ENCODE results near the gene DCUN1D1.

Gene DCUN1D1

GRCh38 chr3:182947888-182948287, 32.5 kb downstream of the DCUN1D1 start:
- peak; percentile 23 for TF ChIP-seq CTCF (conservative IDR thresholded peaks at IDR 0.05)
- no peak overlapping the region for H3K27ac ChIP-seq

- no peak overlapping the region for H3K27ac ChIP-seq
- TF ChIP-seq CTCF (conservative IDR thresholded peaks at IDR 0.05) = no peak
Observed at GRCh38 chr3:182941719-182942118, 38.6 kb downstream of the DCUN1D1 start.

- no peak for TF ChIP-seq CTCF (conservative IDR thresholded peaks at IDR 0.05)
- no peak overlapping the region for H3K27ac ChIP-seq
Observed at GRCh38 chr3:182940266-182940808, 40.0 kb downstream of the DCUN1D1 start.

GRCh38 chr3:182937293-182938051, 42.9 kb downstream of the DCUN1D1 start:
- H3K27ac ChIP-seq = no peak overlapping the region
- TF ChIP-seq CTCF (conservative IDR thresholded peaks at IDR 0.05) = no peak

- H3K27ac ChIP-seq = peak overlapping the region; percentile 46
- TF ChIP-seq CTCF (conservative IDR thresholded peaks at IDR 0.05) = no peak
Observed at GRCh38 chr3:182936918-182937285, 43.4 kb downstream of the DCUN1D1 start.

- peak overlapping the region; percentile 46 for H3K27ac ChIP-seq
- TF ChIP-seq CTCF (conservative IDR thresholded peaks at IDR 0.05) = no peak
Observed at GRCh38 chr3:182936239-182936917, 44.0 kb downstream of the DCUN1D1 start.

- no peak for TF ChIP-seq CTCF (conservative IDR thresholded peaks at IDR 0.05)
Observed at GRCh38 chr3:182935803-182936202, 44.5 kb downstream of the DCUN1D1 start.

More at GRCh38 chr3:182935803-182936202, 44.5 kb downstream of the DCUN1D1 start:
- peak overlapping the region; percentile 46 for H3K27ac ChIP-seq
